H9 (cell line): ENCODE results near the gene WDHD1. TPM values are rescaled to one million over a fixed set of nuclear protein-coding genes. Genes with fewer than 3 reads are reported as not detected.

ENCODE experiments used
- DNase-seq: peaks from one replicate; pipeline ENCODE4 v3.0.0-alpha.2; 2017
- H2AFZ ChIP-seq: one replicate; pipeline ENCODE4 v1.6.1; 2013; ENCODE audit warnings: mild to moderate bottlenecking, low read length, control low read depth, moderate library complexity
- H2AK5ac ChIP-seq: 2 replicates; pipeline ENCODE4 v1.6.1; 2013; ENCODE audit warnings: low read length, control low read depth, mixed read lengths; ENCODE audit not compliant: insufficient read length
- H2BK120ac ChIP-seq: one replicate; pipeline ENCODE4 v1.6.1; 2013; ENCODE audit warnings: low read depth, mild to moderate bottlenecking, low read length, control low read depth, inconsistent platforms; ENCODE audit not compliant: poor library complexity, severe bottlenecking
- H2BK12ac ChIP-seq: 2 replicates; pipeline ENCODE4 v1.6.1; 2013; ENCODE audit warnings: low read length, control low read depth, mixed read lengths, low read depth; ENCODE audit not compliant: insufficient read length
- H2BK15ac ChIP-seq: 2 replicates; pipeline ENCODE4 v1.6.1; 2013; ENCODE audit warnings: low read depth, low read length, control low read depth
- H2BK20ac ChIP-seq: one replicate; pipeline ENCODE4 v1.6.1; 2013; ENCODE audit warnings: low read depth, mild to moderate bottlenecking, low read length, control low read depth, inconsistent platforms; ENCODE audit not compliant: poor library complexity, severe bottlenecking
- H2BK5ac ChIP-seq: 2 replicates; pipeline ENCODE4 v1.6.1; 2013; ENCODE audit warnings: low read length, control low read depth, mixed read lengths; ENCODE audit not compliant: insufficient read length
- H3K14ac ChIP-seq: 2 replicates; pipeline ENCODE4 v1.6.1; 2013; ENCODE audit warnings: low read length, control low read depth; ENCODE audit not compliant: insufficient read depth
- H3K18ac ChIP-seq: 2 replicates; pipeline ENCODE4 v1.6.1; 2013; ENCODE audit warnings: low read depth, mild to moderate bottlenecking, mixed read lengths, low read length, control low read depth; ENCODE audit not compliant: insufficient read length
- H3K23ac ChIP-seq: 2 replicates; pipeline ENCODE4 v1.6.1; 2013; ENCODE audit warnings: low read length, control low read depth, mixed read lengths, low read depth; ENCODE audit not compliant: insufficient read length
- H3K23me2 ChIP-seq: 2 replicates; pipeline ENCODE4 v1.6.1; 2013; ENCODE audit warnings: low read depth, mild to moderate bottlenecking, mixed read lengths, low read length, control low read depth; ENCODE audit not compliant: insufficient read length, poor library complexity, severe bottlenecking
- H3K27ac ChIP-seq: 2 replicates; pipeline ENCODE4 v1.5.1; 2013; ENCODE audit warnings: low read length, control low read depth, mixed read lengths, low read depth; ENCODE audit not compliant: insufficient read length
- H3K27me3 ChIP-seq: 2 replicates; pipeline ENCODE4 v1.6.1; 2013; ENCODE audit warnings: low read length, control low read depth, inconsistent platforms; ENCODE audit not compliant: insufficient read depth
- H3K4ac ChIP-seq: 2 replicates; pipeline ENCODE4 v1.6.1; 2013; ENCODE audit warnings: low read depth, mild to moderate bottlenecking, control low read depth, inconsistent platforms, low read length, moderate library complexity
- H3K4me1 ChIP-seq: 2 replicates; pipeline ENCODE4 v1.6.1; 2013; ENCODE audit warnings: low read length, control low read depth, inconsistent platforms; ENCODE audit not compliant: insufficient read depth
- H3K4me2 ChIP-seq: 2 replicates; pipeline ENCODE4 v1.6.1; 2013; ENCODE audit warnings: low read length, control low read depth, mixed read lengths; ENCODE audit not compliant: insufficient read length, insufficient read depth
- H3K56ac ChIP-seq: 2 replicates; pipeline ENCODE4 v1.6.1; 2013; ENCODE audit warnings: low read depth, mild to moderate bottlenecking, mixed read lengths, low read length, control low read depth; ENCODE audit not compliant: insufficient read length
- H3K79me1 ChIP-seq: 2 replicates; pipeline ENCODE4 v1.6.1; 2013; ENCODE audit warnings: low read depth, mild to moderate bottlenecking, moderate library complexity, low read length, control low read depth, inconsistent platforms; ENCODE audit not compliant: insufficient read depth, poor library complexity, severe bottlenecking
- H3K79me2 ChIP-seq: 2 replicates; pipeline ENCODE4 v1.6.1; 2013; ENCODE audit warnings: low read length, control low read depth, inconsistent platforms; ENCODE audit not compliant: insufficient read depth
- H3K9ac ChIP-seq: 2 replicates; pipeline ENCODE4 v1.6.1; 2013; ENCODE audit warnings: low read length, control low read depth, mixed read lengths; ENCODE audit not compliant: insufficient read length; ENCODE audit errors: extremely low read depth
- H3K9me3 ChIP-seq: one replicate; pipeline ENCODE4 v1.6.1; 2013; ENCODE audit warnings: low read depth, low read length, inconsistent platforms; ENCODE audit not compliant: control insufficient read depth
- H3T11ph ChIP-seq: one replicate; pipeline ENCODE4 v1.6.1; 2013; ENCODE audit warnings: mild to moderate bottlenecking, low read length, control low read depth, inconsistent platforms
- H4K20me1 ChIP-seq: one replicate; pipeline ENCODE4 v1.6.1; 2013; ENCODE audit not compliant: control insufficient read depth, insufficient read length, insufficient read depth
- H4K5ac ChIP-seq: 2 replicates; pipeline ENCODE4 v1.6.1; 2013; ENCODE audit warnings: low read depth, mild to moderate bottlenecking, mixed read lengths, low read length, control low read depth; ENCODE audit not compliant: insufficient read length
- H4K8ac ChIP-seq: replicated peaks from 2 replicates; pipeline ENCODE4 v1.6.1; 2013; ENCODE audit warnings: low read length, control low read depth, mixed read lengths, low read depth; ENCODE audit not compliant: insufficient read length
- H4K91ac ChIP-seq: 2 replicates; pipeline ENCODE4 v1.6.1; 2013; ENCODE audit warnings: low read depth, mild to moderate bottlenecking, moderate library complexity, mixed read lengths, low read length, control low read depth; ENCODE audit not compliant: insufficient read length
- H3K27ac Mint-ChIP-seq, 3 experiments: 2 replicates in 2 of 3; 3 replicates in 1 of 3; pipeline ENCODE4 v1.8.0; 2020 to 2021; ENCODE audit warnings: mixed read lengths in 3 of 3, mild to moderate bottlenecking in 1 of 3, moderate library complexity in 1 of 3
- H3K27me3 Mint-ChIP-seq: 2 replicates; pipeline ENCODE4 v1.8.0; 2021; ENCODE audit warnings: low read depth, mild to moderate bottlenecking, moderate library complexity, mixed read lengths
- H3K36me3 Mint-ChIP-seq, 3 experiments: 2 replicates in 2 of 3; 3 replicates in 1 of 3; pipeline ENCODE4 v1.8.0; 2020 to 2021; ENCODE audit warnings: low read depth in 3 of 3, mixed read lengths in 3 of 3; ENCODE audit not compliant: insufficient read depth in 1 of 3
- H3K4me1 Mint-ChIP-seq, 2 experiments: 2 replicates each; pipeline ENCODE4 v1.8.0; 2020; ENCODE audit warnings: mixed read lengths in 2 of 2
- H3K4me3 Mint-ChIP-seq, 2 experiments: 2 replicates in 1 of 2; 3 replicates in 1 of 2; pipeline ENCODE4 v1.8.0; 2020 to 2021; ENCODE audit warnings: mild to moderate bottlenecking in 2 of 2, mixed read lengths in 2 of 2, moderate library complexity in 1 of 2
- H3K9me3 Mint-ChIP-seq, 2 experiments: 2 replicates in 1 of 2; 3 replicates in 1 of 2; pipeline ENCODE4 v1.8.0; 2020; ENCODE audit warnings: mild to moderate bottlenecking in 2 of 2, mixed read lengths in 2 of 2, moderate library complexity in 1 of 2
- CTCF ChIP-seq: fragments of 200-600 bp; sonication (generic); conservative IDR thresholded peaks from 3 replicates; pipeline ENCODE4 v1.8.0; 2021; ENCODE audit warnings: antibody characterized with exemption, mild to moderate bottlenecking
- WGBS: extraction: QIAGEN DNeasy Blood & Tissue Kit; methylation state at CpG from one replicate; pipeline ENCODE4 v1.1.7; 2013; ENCODE audit warnings: missing lambda C conversion rate, low lambda C conversion rate, mixed read lengths; ENCODE audit not compliant: insufficient read length; ENCODE audit errors: extremely low coverage; 5-methylcytosine and 5-hydroxymethylcytosine counted together
- total RNA-seq: library from RNA; stranded (reverse); gene quantifications from 2 replicates; pipeline ENCODE4 v1.2.1, GENCODE V29; 2021

WDHD1 gene
- total RNA-seq, 1 experiment from 2014 or later: 93.7 TPM

DNA sequence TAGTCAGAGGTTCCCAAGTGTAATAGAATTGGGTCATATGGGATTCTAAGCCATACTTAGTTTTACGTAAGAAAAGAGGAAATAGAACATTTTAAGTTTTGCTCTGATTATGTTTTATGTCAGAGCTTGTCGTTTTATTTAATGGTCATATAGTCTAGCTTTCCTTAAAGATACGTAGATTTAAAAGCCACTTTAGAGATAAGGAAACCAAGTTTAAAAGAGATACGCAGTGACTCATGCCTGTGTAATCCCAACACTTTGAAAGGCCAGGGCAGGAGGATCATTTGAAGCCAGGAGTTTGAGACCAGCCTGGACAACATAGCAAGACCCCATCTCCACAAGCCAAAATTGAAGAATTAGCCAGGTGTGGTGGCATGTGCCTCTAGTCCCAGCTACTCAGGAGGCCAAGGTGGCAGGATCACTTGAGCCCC lies 44.1 kb upstream of the WDHD1 start:
- TF ChIP-seq CTCF: no peak
- no peak overlapping the region for H3T11ph ChIP-seq
- no peak overlapping the region for H4K8ac ChIP-seq
- Mint-ChIP-seq H3K27me3 (no peaks in the 10 kb centered on the region), H3K4me3 (no peak overlapping the region), H3K9me3 (no peaks in the 10 kb centered on the region), H3K36me3 (peaks cover 4 to 13% (median 8%) of the 10 kb centered on the region in 3 experiments; a peak in 4 of 7 replicates), H3K4me1 (peaks cover 12 to 13% of the 10 kb centered on the region in 2 experiments), H3K27ac (peak overlapping the region in 1 of 3 experiments; percentile 49; a peak in 1 of 7 replicates)
- H3K9ac ChIP-seq: no peak overlapping the region
- H4K20me1 ChIP-seq: no peaks in the 10 kb centered on the region
- H2AFZ ChIP-seq: no peak overlapping the region
- no peaks in the 10 kb centered on the region for H3K79me1 ChIP-seq
- no peak overlapping the region for H2BK20ac ChIP-seq
- H3K4me2 ChIP-seq: no peak overlapping the region
- no peak overlapping the region for H3K14ac ChIP-seq
- H3K56ac ChIP-seq: no peak overlapping the region
- H2BK15ac ChIP-seq: no peak overlapping the region
- no peaks in the 10 kb centered on the region; the same call in 1 of the 2 replicates for H3K4me1 ChIP-seq
- no peak overlapping the region for H4K91ac ChIP-seq
- H2BK12ac ChIP-seq: no peak overlapping the region
- H3K4ac ChIP-seq: no peak overlapping the region
- H2AK5ac ChIP-seq: no peak overlapping the region
- H4K5ac ChIP-seq: no peak overlapping the region
- no peak overlapping the region for H3K23ac ChIP-seq
- no peak overlapping the region for H2BK120ac ChIP-seq
- H3K27me3 ChIP-seq: no peaks in the 10 kb centered on the region
- no peak overlapping the region for H3K18ac ChIP-seq
- H3K27ac ChIP-seq: no peak overlapping the region
- no peaks in the 10 kb centered on the region for H3K23me2 ChIP-seq
- no CpG with 5 or more reads among the region's 4 CpGs for WGBS
- no peaks in the 10 kb centered on the region for H3K79me2 ChIP-seq
- no peak overlapping the region for H2BK5ac ChIP-seq
- no peak for DNase-seq
- no peaks in the 10 kb centered on the region for H3K9me3 ChIP-seq
